ENCODE measurements around the gene HPS1.

- TF ChIP-seq CTCF (IDR thresholded peaks at IDR 0.05) (no peak), POLR2A (IDR thresholded peaks at IDR 0.05) (no peak)
These were observed 11.6 kb downstream of the HPS1 start for GRCh38 chr10:98435178-98435577.
